Astrocyte of the spinal cord (primary cell): ENCODE results near the gene AOPEP.

Source experiments
- DNase-seq: peaks from one replicate; pipeline ENCODE4 v3.0.0; 2011; ENCODE audit warnings: low read depth, low spot score
- H3K4me3 ChIP-seq: 2 replicates; pipeline ENCODE4 v1.5.1; 2011; ENCODE audit warnings: low read depth, mild to moderate bottlenecking, low read length, moderate library complexity
- CTCF ChIP-seq: IDR thresholded peaks from 2 replicates; pipeline ENCODE4 v1.5.1; 2012; ENCODE audit warnings: low read depth, mild to moderate bottlenecking, low read length, inconsistent platforms
- in situ Hi-C: cut with HindIII; loops from 2 replicates; pipeline ENCODE4 v1.10.0; 2017; ENCODE audit warnings: low sequenced_read_pairs

AOPEP gene

GRCh38 chr9:95028853-95029219 lies 302.3 kb downstream of the AOPEP start:
- no peak for TF ChIP-seq CTCF
- in situ Hi-C loops, result no loop called here
- no peak for DNase-seq
- no peak overlapping the region for H3K4me3 ChIP-seq

- DNase-seq, result no peak
- TF ChIP-seq CTCF, result no peak
- in situ Hi-C loops, result no loop called here
These were observed 302.8 kb downstream of the AOPEP start for GRCh38 chr9:95029288-95029687.

GRCh38 chr9:95029720-95030119 lies 303.2 kb downstream of the AOPEP start:
- in situ Hi-C loops, result no loop called here
- no peak overlapping the region for H3K4me3 ChIP-seq
- TF ChIP-seq CTCF, result no peak
- no peak for DNase-seq

More at GRCh38 chr9:95029288-95029687, 302.8 kb downstream of the AOPEP start:
- no peak overlapping the region for H3K4me3 ChIP-seq

- no peak for DNase-seq
- TF ChIP-seq CTCF, result no peak
- H3K4me3 ChIP-seq, result no peak overlapping the region
- in situ Hi-C loops, result no loop called here
These were observed 303.8 kb downstream of the AOPEP start for GRCh38 chr9:95030344-95030743.

- H3K4me3 ChIP-seq, result no peak overlapping the region
- no peak for TF ChIP-seq CTCF
- no peak for DNase-seq
These were observed 304.6 kb downstream of the AOPEP start for GRCh38 chr9:95030920-95031642.

GRCh38 chr9:95031711-95032461 lies 305.4 kb downstream of the AOPEP start:
- H3K4me3 ChIP-seq, result no peak overlapping the region
- in situ Hi-C loops, result no loop called here
- no peak for TF ChIP-seq CTCF
- no peak for DNase-seq

More at GRCh38 chr9:95030920-95031642, 304.6 kb downstream of the AOPEP start:
- in situ Hi-C loops, result no loop called here
